H1 (cell line): Measurements from ENCODE around the gene NAE1. TPM values are rescaled to one million over a fixed set of nuclear protein-coding genes. Genes with fewer than 3 reads are reported as not detected.

Source experiments
- BCL11A ChIP-seq, 2 experiments: IDR thresholded peaks; one replicate each; pipeline ENCODE4 v1.6.1; 2011; ENCODE audit warnings: low read depth in 2 of 2, low read length in 2 of 2, mild to moderate bottlenecking in 2 of 2
- HDAC2 ChIP-seq, 2 experiments: fragments of 300-600 bp in 1 of 2; sonication (generic) in 1 of 2; IDR thresholded peaks; 2 replicates each; pipeline ENCODE4 v1.6.1; 2011 to 2012; ENCODE audit warnings: low read depth in 2 of 2, low read length in 2 of 2, mild to moderate bottlenecking in 2 of 2, moderate library complexity in 2 of 2, borderline replicate concordance in 1 of 2, inconsistent platforms in 1 of 2
- JUND ChIP-seq: IDR thresholded peaks from 2 replicates; pipeline ENCODE4 v1.6.1; 2011; ENCODE audit warnings: mild to moderate bottlenecking, improper control_type of control experiment, low read length
- KDM5A ChIP-seq: fragments of 200-600 bp; IDR thresholded peaks from 2 replicates; pipeline ENCODE4 v1.7.1; 2012; ENCODE audit warnings: mild to moderate bottlenecking, low read length, inconsistent platforms, mixed read lengths
- RFX5 ChIP-seq: IDR thresholded peaks from 2 replicates; pipeline ENCODE4 v1.6.1; 2011; ENCODE audit warnings: low read depth, low read length, improper control_type of control experiment, borderline replicate concordance
- SIX5 ChIP-seq: IDR thresholded peaks from 2 replicates; pipeline ENCODE4 v1.6.1; 2011; ENCODE audit warnings: mild to moderate bottlenecking, low read depth, low read length
- polyA plus RNA-seq, 7 experiments: library from polyadenylated mRNA; depleted of rRNA in 3 of 7; stranded (reverse) in 5 of 7; unstranded in 2 of 7; fragments of >200 nt in 5 of 7; fragments of 200-250 nt in 2 of 7; gene quantifications; 1 replicate in 5 of 7; 2 replicates in 1 of 7; 4 replicates in 1 of 7; pipeline versions ENCODE4 v1.2.1 to v1.2.3, GENCODE V29; 2011 to 2013; ENCODE audit warnings: missing spikeins in 2 of 7, mixed read lengths in 2 of 7
- total RNA-seq: library from RNA; stranded (reverse); fragmentation: NEBNext Ultra II Directional; extraction: Animal tissue kit (Norgen Biotek cat#: 25700); gene quantifications from 2 replicates; pipeline ENCODE4 v1.2.1, GENCODE V29; 2021
- TF ChIP-seq, protein P1 (sequence below): fragments of 300-600 bp; sonication (generic); IDR thresholded peaks from 2 replicates; pipeline ENCODE4 v1.7.1; 2012; ENCODE audit warnings: low read length, moderate library complexity, mild to moderate bottlenecking, inconsistent platforms; ENCODE audit not compliant: insufficient replicate concordance

Gene NAE1
- total and polyA plus RNA-seq, 2 of the 8 experiments (the other 6 are each of a cell fraction or from before 2014, with no cell fraction given): 66.6 to 155 TPM

DNA sequence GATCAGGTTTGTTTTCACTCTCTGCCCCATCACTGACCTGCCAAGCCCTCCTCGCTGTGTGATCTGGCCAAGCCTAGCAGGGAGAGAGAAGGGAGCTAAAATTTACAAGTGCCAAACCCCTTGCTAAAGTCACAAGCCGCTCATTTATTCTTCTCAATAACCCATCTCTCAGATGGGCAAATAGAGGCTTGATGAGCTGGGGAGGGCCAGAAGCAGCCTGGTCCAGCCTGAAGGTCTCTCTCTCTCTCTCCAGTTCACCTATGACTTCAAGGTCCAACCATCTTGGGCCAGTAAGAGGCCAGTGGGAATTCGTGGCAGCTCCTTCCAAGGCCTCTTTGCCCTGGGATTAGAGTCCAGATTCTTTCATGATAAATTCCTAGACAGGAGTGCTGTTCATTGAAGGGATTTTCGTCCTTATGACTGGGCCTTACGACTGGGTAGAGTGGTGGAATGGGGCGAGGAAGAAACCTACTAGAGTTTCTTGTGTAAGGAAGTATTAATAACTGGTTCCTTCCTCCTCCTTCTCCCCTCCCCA, 16.8 kb upstream of the NAE1 start (continued):
- TF ChIP-seq, protein P1, sequence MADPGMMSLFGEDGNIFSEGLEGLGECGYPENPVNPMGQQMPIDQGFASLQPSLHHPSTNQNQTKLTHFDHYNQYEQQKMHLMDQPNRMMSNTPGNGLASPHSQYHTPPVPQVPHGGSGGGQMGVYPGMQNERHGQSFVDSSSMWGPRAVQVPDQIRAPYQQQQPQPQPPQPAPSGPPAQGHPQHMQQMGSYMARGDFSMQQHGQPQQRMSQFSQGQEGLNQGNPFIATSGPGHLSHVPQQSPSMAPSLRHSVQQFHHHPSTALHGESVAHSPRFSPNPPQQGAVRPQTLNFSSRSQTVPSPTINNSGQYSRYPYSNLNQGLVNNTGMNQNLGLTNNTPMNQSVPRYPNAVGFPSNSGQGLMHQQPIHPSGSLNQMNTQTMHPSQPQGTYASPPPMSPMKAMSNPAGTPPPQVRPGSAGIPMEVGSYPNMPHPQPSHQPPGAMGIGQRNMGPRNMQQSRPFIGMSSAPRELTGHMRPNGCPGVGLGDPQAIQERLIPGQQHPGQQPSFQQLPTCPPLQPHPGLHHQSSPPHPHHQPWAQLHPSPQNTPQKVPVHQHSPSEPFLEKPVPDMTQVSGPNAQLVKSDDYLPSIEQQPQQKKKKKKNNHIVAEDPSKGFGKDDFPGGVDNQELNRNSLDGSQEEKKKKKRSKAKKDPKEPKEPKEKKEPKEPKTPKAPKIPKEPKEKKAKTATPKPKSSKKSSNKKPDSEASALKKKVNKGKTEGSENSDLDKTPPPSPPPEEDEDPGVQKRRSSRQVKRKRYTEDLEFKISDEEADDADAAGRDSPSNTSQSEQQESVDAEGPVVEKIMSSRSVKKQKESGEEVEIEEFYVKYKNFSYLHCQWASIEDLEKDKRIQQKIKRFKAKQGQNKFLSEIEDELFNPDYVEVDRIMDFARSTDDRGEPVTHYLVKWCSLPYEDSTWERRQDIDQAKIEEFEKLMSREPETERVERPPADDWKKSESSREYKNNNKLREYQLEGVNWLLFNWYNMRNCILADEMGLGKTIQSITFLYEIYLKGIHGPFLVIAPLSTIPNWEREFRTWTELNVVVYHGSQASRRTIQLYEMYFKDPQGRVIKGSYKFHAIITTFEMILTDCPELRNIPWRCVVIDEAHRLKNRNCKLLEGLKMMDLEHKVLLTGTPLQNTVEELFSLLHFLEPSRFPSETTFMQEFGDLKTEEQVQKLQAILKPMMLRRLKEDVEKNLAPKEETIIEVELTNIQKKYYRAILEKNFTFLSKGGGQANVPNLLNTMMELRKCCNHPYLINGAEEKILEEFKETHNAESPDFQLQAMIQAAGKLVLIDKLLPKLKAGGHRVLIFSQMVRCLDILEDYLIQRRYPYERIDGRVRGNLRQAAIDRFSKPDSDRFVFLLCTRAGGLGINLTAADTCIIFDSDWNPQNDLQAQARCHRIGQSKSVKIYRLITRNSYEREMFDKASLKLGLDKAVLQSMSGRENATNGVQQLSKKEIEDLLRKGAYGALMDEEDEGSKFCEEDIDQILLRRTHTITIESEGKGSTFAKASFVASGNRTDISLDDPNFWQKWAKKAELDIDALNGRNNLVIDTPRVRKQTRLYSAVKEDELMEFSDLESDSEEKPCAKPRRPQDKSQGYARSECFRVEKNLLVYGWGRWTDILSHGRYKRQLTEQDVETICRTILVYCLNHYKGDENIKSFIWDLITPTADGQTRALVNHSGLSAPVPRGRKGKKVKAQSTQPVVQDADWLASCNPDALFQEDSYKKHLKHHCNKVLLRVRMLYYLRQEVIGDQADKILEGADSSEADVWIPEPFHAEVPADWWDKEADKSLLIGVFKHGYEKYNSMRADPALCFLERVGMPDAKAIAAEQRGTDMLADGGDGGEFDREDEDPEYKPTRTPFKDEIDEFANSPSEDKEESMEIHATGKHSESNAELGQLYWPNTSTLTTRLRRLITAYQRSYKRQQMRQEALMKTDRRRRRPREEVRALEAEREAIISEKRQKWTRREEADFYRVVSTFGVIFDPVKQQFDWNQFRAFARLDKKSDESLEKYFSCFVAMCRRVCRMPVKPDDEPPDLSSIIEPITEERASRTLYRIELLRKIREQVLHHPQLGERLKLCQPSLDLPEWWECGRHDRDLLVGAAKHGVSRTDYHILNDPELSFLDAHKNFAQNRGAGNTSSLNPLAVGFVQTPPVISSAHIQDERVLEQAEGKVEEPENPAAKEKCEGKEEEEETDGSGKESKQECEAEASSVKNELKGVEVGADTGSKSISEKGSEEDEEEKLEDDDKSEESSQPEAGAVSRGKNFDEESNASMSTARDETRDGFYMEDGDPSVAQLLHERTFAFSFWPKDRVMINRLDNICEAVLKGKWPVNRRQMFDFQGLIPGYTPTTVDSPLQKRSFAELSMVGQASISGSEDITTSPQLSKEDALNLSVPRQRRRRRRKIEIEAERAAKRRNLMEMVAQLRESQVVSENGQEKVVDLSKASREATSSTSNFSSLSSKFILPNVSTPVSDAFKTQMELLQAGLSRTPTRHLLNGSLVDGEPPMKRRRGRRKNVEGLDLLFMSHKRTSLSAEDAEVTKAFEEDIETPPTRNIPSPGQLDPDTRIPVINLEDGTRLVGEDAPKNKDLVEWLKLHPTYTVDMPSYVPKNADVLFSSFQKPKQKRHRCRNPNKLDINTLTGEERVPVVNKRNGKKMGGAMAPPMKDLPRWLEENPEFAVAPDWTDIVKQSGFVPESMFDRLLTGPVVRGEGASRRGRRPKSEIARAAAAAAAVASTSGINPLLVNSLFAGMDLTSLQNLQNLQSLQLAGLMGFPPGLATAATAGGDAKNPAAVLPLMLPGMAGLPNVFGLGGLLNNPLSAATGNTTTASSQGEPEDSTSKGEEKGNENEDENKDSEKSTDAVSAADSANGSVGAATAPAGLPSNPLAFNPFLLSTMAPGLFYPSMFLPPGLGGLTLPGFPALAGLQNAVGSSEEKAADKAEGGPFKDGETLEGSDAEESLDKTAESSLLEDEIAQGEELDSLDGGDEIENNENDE: no peak
- TF ChIP-seq RFX5: no peak
- no peak for TF ChIP-seq KDM5A
- TF ChIP-seq JUND: no peak
- TF ChIP-seq SIX5: no peak
- TF ChIP-seq BCL11A (IDR thresholded peaks at IDR 0.05; ENCODE audit: low read depth in 2 of 2, low read length in 2 of 2): no peak
- TF ChIP-seq HDAC2 (IDR thresholded peaks at IDR 0.05; ENCODE audit: borderline replicate concordance in 1 of 2, low read depth in 2 of 2, low read length in 2 of 2): no peak
